K562 (cell line): ENCODE data around the gene HAPLN3. TPM values are rescaled to one million over a fixed set of nuclear protein-coding genes. Genes with fewer than 3 reads are reported as not detected.

Experiments used
- ARID1B ChIP-seq: fragments of 450-650 bp; IDR thresholded peaks from 2 replicates; pipeline ENCODE4 v1.6.1; 2016; ENCODE audit warnings: antibody characterized with exemption, mild to moderate bottlenecking, inconsistent platforms
- ATF7 ChIP-seq: fragments of 450-650 bp; IDR thresholded peaks from 2 replicates; pipeline ENCODE4 v1.7.1; 2014; ENCODE audit warnings: mild to moderate bottlenecking, moderate library complexity
- BACH1 ChIP-seq: fragments of 200-800 bp; sonication (Bioruptor generic); IDR thresholded peaks from 2 replicates; pipeline ENCODE4 v1.6.1; 2016; ENCODE audit warnings: missing genetic modification characterization, missing compliant biosample characterization
- DACH1 ChIP-seq: fragments of 450-650 bp; IDR thresholded peaks from 2 replicates; pipeline ENCODE4 v1.6.1; 2018; ENCODE audit not compliant: partially characterized antibody
- NFE2 ChIP-seq: IDR thresholded peaks from 2 replicates; pipeline ENCODE4 v1.6.1; 2014; ENCODE audit warnings: antibody characterized with exemption, low read depth
- NFRKB ChIP-seq: fragments of 450-650 bp; IDR thresholded peaks from 2 replicates; pipeline ENCODE4 v1.6.1; 2016; ENCODE audit warnings: low read depth
- NR2C2 ChIP-seq, 2 experiments: fragments of 200-800 bp in 1 of 2; sonication (Bioruptor generic) in 1 of 2; sonication (generic) in 1 of 2; formaldehyde crosslinking in 1 of 2; IDR thresholded peaks; 2 replicates each; pipeline versions ENCODE4 v1.6.1 to v1.8.0; 2016 to 2022; ENCODE audit warnings: mild to moderate bottlenecking in 1 of 2, missing compliant biosample characterization in 1 of 2, missing genetic modification characterization in 1 of 2, missing genetic modification reagents in 1 of 2
- ZNF311 ChIP-seq: fragments of 250-450 bp; sonication (Bioruptor Pico); IDR thresholded peaks from 2 replicates; pipeline ENCODE4 v1.4.0; 2020; ENCODE audit warnings: mild to moderate bottlenecking, moderate library complexity
- ZNF583 ChIP-seq: fragments of 250-450 bp; sonication (Bioruptor Pico); IDR thresholded peaks from 2 replicates; pipeline ENCODE4 v1.4.0; 2020
- ZNF589 ChIP-seq: fragments of 200-800 bp; sonication (Bioruptor generic); IDR thresholded peaks from 2 replicates; pipeline ENCODE4 v1.6.1; 2016; ENCODE audit warnings: low read depth, missing genetic modification characterization, missing compliant biosample characterization
- polyA plus RNA-seq, 8 experiments: library from polyadenylated mRNA; depleted of rRNA in 4 of 8; stranded (reverse) in 5 of 8; unstranded in 3 of 8; fragments of >200 nt; fragmentation: Nextera tagmentation in 2 of 8; fragmentation: Illumina TruSeq in 1 of 8; extraction: Ambion mirVana in 2 of 8; extraction: Trizol in 1 of 8; gene quantifications; 2 replicates each; pipeline versions ENCODE4 v1.2.1 to v1.2.3, GENCODE V29; 2011 to 2014; ENCODE audit warnings: inconsistent platforms in 1 of 8, missing spikeins in 1 of 8
- total RNA-seq, 7 experiments: library from RNA; depleted of rRNA in 6 of 7; stranded (reverse); fragments of >200 nt in 6 of 7; fragmentation: Illumina TruSeq in 2 of 7; extraction: Trizol in 2 of 7; gene quantifications; 2 replicates each; pipeline versions ENCODE4 v1.2.1 to v1.2.3, GENCODE V29; 2011 to 2021; ENCODE audit warnings: low replicate concordance in 1 of 7
- TF ChIP-seq, protein P1 (sequence below), 2 experiments: fragments of 150-350 bp in 1 of 2; IDR thresholded peaks; 2 replicates each; pipeline ENCODE4 v1.6.1; 2012 to 2016; ENCODE audit warnings: low read depth in 2 of 2, low read length in 2 of 2, mild to moderate bottlenecking in 1 of 2, moderate library complexity in 1 of 2
- TF ChIP-seq, protein P2 (sequence below), 3 experiments: fragments of 200-800 bp in 1 of 3; fragments of 250-450 bp in 1 of 3; fragments of 450-650 bp in 1 of 3; sonication (Bioruptor Pico) in 1 of 3; sonication (Bioruptor generic) in 1 of 3; formaldehyde crosslinking in 1 of 3; IDR thresholded peaks; 2 replicates each; pipeline versions ENCODE4 v1.6.1 to v1.8.0; 2016 to 2022; ENCODE audit warnings: mild to moderate bottlenecking in 2 of 3, missing genetic modification characterization in 2 of 3, missing compliant biosample characterization in 1 of 3, moderate library complexity in 1 of 3
- TF ChIP-seq, protein P3 (sequence below): sonication (generic); formaldehyde crosslinking; IDR thresholded peaks from 2 replicates; pipeline ENCODE4 v1.8.0; 2023; ENCODE audit warnings: mild to moderate bottlenecking, missing genetic modification reagents
- TF ChIP-seq, protein P4 (sequence below): fragments of 450-650 bp; formaldehyde crosslinking; IDR thresholded peaks from 2 replicates; pipeline ENCODE4 v1.4.0; 2022; ENCODE audit warnings: missing genetic modification characterization

HAPLN3 gene
- total and polyA plus RNA-seq, 9 of the 15 experiments (the other 6 are each of a cell fraction or from before 2014, with no cell fraction given) = 0.04 to 2.4 (median 0.65) TPM

DNA sequence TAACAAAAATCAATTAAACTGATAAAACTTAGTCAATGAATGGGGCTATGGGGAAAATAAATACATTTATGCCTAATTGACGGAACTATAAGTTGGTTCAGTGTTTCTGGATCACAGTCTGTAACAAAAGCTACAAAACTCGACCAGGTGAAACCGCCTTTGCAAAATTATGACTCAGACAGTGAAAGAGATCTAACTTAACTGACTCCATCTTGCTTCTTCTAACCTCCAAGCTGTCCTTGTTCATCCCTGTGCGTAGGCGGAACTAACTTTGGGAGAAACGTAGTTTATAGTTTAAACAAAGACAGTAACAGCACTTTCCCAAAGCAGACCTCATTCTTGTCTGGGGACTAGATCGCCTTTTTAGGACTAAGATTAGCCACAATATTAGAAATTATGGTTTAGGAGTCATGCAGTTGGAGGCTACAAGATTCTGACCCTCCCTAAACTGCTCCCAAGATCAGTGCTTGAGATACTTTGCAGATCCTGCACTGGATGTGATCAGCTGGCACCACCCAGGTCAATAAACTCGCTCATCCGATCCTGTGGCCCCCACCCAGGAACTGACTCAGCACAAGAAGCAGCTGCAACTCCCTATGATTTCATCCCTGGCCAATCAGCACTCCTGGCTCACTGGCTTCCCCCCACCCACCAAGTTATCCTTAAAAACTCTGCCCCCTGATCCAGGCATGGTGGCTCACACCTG is 25.0 kb upstream of the HAPLN3 start (continued):
- peak; percentile 94 for TF ChIP-seq ATF7
- TF ChIP-seq, protein P1, sequence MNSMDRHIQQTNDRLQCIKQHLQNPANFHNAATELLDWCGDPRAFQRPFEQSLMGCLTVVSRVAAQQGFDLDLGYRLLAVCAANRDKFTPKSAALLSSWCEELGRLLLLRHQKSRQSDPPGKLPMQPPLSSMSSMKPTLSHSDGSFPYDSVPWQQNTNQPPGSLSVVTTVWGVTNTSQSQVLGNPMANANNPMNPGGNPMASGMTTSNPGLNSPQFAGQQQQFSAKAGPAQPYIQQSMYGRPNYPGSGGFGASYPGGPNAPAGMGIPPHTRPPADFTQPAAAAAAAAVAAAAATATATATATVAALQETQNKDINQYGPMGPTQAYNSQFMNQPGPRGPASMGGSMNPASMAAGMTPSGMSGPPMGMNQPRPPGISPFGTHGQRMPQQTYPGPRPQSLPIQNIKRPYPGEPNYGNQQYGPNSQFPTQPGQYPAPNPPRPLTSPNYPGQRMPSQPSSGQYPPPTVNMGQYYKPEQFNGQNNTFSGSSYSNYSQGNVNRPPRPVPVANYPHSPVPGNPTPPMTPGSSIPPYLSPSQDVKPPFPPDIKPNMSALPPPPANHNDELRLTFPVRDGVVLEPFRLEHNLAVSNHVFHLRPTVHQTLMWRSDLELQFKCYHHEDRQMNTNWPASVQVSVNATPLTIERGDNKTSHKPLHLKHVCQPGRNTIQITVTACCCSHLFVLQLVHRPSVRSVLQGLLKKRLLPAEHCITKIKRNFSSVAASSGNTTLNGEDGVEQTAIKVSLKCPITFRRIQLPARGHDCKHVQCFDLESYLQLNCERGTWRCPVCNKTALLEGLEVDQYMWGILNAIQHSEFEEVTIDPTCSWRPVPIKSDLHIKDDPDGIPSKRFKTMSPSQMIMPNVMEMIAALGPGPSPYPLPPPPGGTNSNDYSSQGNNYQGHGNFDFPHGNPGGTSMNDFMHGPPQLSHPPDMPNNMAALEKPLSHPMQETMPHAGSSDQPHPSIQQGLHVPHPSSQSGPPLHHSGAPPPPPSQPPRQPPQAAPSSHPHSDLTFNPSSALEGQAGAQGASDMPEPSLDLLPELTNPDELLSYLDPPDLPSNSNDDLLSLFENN (IDR thresholded peaks at IDR 0.05; ENCODE audit: low read depth in 2 of 2, low read length in 2 of 2) = no peak
- peak; percentile 91 for TF ChIP-seq ZNF311 (CRISPR knock-in tag)
- TF ChIP-seq NFRKB = 0 out of 2 replicates have a peak, but pooled peaks have one; percentile 31
- TF ChIP-seq ZNF583 = peak; percentile 81; the same call in 1 of the 2 replicates
- peak; percentile 68; the same call in 1 of the 2 replicates for TF ChIP-seq BACH1 (tag)
- TF ChIP-seq, protein P2, sequence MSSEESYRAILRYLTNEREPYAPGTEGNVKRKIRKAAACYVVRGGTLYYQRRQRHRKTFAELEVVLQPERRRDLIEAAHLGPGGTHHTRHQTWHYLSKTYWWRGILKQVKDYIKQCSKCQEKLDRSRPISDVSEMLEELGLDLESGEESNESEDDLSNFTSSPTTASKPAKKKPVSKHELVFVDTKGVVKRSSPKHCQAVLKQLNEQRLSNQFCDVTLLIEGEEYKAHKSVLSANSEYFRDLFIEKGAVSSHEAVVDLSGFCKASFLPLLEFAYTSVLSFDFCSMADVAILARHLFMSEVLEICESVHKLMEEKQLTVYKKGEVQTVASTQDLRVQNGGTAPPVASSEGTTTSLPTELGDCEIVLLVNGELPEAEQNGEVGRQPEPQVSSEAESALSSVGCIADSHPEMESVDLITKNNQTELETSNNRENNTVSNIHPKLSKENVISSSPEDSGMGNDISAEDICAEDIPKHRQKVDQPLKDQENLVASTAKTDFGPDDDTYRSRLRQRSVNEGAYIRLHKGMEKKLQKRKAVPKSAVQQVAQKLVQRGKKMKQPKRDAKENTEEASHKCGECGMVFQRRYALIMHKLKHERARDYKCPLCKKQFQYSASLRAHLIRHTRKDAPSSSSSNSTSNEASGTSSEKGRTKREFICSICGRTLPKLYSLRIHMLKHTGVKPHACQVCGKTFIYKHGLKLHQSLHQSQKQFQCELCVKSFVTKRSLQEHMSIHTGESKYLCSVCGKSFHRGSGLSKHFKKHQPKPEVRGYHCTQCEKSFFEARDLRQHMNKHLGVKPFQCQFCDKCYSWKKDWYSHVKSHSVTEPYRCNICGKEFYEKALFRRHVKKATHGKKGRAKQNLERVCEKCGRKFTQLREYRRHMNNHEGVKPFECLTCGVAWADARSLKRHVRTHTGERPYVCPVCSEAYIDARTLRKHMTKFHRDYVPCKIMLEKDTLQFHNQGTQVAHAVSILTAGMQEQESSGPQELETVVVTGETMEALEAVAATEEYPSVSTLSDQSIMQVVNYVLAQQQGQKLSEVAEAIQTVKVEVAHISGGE (CRISPR knock-in tag; IDR thresholded peaks at IDR 0.05) = peak in 1 of 3 experiments; percentile 61; a peak in 2 of 6 replicates
- peak; percentile 91 for TF ChIP-seq NFE2
- peak; percentile 60 for TF ChIP-seq ARID1B
- peak; percentile 85 for TF ChIP-seq DACH1
- TF ChIP-seq ZNF589 (CRISPR knock-in tag) = peak; percentile 88
- TF ChIP-seq NR2C2 (CRISPR knock-in tag; IDR thresholded peaks at IDR 0.05) = no peak
- TF ChIP-seq NR2C2 (tag; IDR thresholded peaks at IDR 0.05) = peak; percentile 43
- TF ChIP-seq, protein P3, sequence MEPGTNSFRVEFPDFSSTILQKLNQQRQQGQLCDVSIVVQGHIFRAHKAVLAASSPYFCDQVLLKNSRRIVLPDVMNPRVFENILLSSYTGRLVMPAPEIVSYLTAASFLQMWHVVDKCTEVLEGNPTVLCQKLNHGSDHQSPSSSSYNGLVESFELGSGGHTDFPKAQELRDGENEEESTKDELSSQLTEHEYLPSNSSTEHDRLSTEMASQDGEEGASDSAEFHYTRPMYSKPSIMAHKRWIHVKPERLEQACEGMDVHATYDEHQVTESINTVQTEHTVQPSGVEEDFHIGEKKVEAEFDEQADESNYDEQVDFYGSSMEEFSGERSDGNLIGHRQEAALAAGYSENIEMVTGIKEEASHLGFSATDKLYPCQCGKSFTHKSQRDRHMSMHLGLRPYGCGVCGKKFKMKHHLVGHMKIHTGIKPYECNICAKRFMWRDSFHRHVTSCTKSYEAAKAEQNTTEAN = no peak
- TF ChIP-seq, protein P4, sequence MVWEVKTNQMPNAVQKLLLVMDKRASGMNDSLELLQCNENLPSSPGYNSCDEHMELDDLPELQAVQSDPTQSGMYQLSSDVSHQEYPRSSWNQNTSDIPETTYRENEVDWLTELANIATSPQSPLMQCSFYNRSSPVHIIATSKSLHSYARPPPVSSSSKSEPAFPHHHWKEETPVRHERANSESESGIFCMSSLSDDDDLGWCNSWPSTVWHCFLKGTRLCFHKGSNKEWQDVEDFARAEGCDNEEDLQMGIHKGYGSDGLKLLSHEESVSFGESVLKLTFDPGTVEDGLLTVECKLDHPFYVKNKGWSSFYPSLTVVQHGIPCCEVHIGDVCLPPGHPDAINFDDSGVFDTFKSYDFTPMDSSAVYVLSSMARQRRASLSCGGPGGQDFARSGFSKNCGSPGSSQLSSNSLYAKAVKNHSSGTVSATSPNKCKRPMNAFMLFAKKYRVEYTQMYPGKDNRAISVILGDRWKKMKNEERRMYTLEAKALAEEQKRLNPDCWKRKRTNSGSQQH (CRISPR knock-in tag) = peak; percentile 41; the same call in 1 of the 2 replicates
